Measurements from ENCODE around the gene KBTBD6. TPM values are rescaled to one million over a fixed set of nuclear protein-coding genes. Genes with fewer than 3 reads are reported as not detected.
A peak's percentile ranks its signal among the peaks of the same experiment; 100 is the strongest.
"Not testable (repeated sequence)": the region's sequence is repeated elsewhere in the genome, so short reads cannot be mapped to it uniquely, and the experiment has no call there.

The KBTBD6 gene
- total RNA-seq: 1 to 10 TPM; 3.4 to 5.5 TPM

GRCh38 chr13:41132512-41133152 is at the start of gene KBTBD6:
Gene KBTBD6 (minus strand): TSS chr13:41132802. CDS start chr13:41132511, 291 bp downstream.
- Mint-ChIP-seq H3K27me3 (no peaks in the 10 kb centered on the region), H3K27ac (peak within 1 kb of the TSS; percentile 94), H3K36me3 (ENCODE audit: low read depth) (no peaks in the 10 kb centered on the region), H3K4me3 (peak within 1 kb of the TSS; percentile 88), H3K9me3 (no peaks in the 10 kb centered on the region), H3K4me1 (peaks cover 25% of the 10 kb centered on the region)
- ATAC-seq (replicated peaks): peak; percentile 96

- H3K4me1 Mint-ChIP-seq: peaks cover 12% of the 10 kb centered on the region
- H3K4me3 Mint-ChIP-seq: no peak overlapping the region
- no peak overlapping the region for H3K27ac Mint-ChIP-seq
- ATAC-seq (replicated peaks): no peak
- H3K27me3 Mint-ChIP-seq: no peaks in the 10 kb centered on the region
- H3K36me3 Mint-ChIP-seq (ENCODE audit: low read depth): no peaks in the 10 kb centered on the region
- no peaks in the 10 kb centered on the region for H3K9me3 Mint-ChIP-seq
These were observed 49.6 kb upstream of the KBTBD6 start for GRCh38 chr13:41182231-41182630.

GRCh38 chr13:41179593-41180250 is 47.1 kb upstream of the KBTBD6 start:
- no peaks in the 10 kb centered on the region for H3K36me3 Mint-ChIP-seq (ENCODE audit: low read depth)
- H3K27me3 Mint-ChIP-seq: no peaks in the 10 kb centered on the region
- ATAC-seq (replicated peaks): peak; percentile 87
- peak overlapping the region; percentile 58 for H3K4me3 Mint-ChIP-seq
- peaks cover 12% of the 10 kb centered on the region for H3K4me1 Mint-ChIP-seq
- peaks cover 5% of the 10 kb centered on the region for H3K9me3 Mint-ChIP-seq
- H3K27ac Mint-ChIP-seq: peak overlapping the region; percentile 87

- Mint-ChIP-seq H3K4me3 (no peak overlapping the region), H3K27ac (peak overlapping the region; percentile 78), H3K36me3 (ENCODE audit: low read depth) (no peaks in the 10 kb centered on the region), H3K4me1 (peaks cover 12% of the 10 kb centered on the region), H3K9me3 (peaks cover 8% of the 10 kb centered on the region), H3K27me3 (no peaks in the 10 kb centered on the region)
- ATAC-seq (replicated peaks): peak; percentile 63
These were observed 45.4 kb upstream of the KBTBD6 start for GRCh38 chr13:41178040-41178439.

GRCh38 chr13:41177616-41178015 is 45.0 kb upstream of the KBTBD6 start:
- no peak overlapping the region for H3K4me3 Mint-ChIP-seq
- ATAC-seq (replicated peaks): no peak
- H3K9me3 Mint-ChIP-seq: peaks cover 8% of the 10 kb centered on the region
- no peaks in the 10 kb centered on the region for H3K36me3 Mint-ChIP-seq (ENCODE audit: low read depth)
- H3K27me3 Mint-ChIP-seq: no peaks in the 10 kb centered on the region
- peaks cover 12% of the 10 kb centered on the region for H3K4me1 Mint-ChIP-seq
- peak overlapping the region; percentile 78 for H3K27ac Mint-ChIP-seq

GRCh38 chr13:41175576-41175975 is 43.0 kb upstream of the KBTBD6 start:
- H3K4me1 Mint-ChIP-seq: peaks cover 12% of the 10 kb centered on the region
- not testable (repeated sequence) for H3K27ac Mint-ChIP-seq; ATAC-seq (replicated peaks); H3K27me3 Mint-ChIP-seq; H3K9me3 Mint-ChIP-seq; H3K36me3 Mint-ChIP-seq (ENCODE audit: low read depth); H3K4me3 Mint-ChIP-seq

- Mint-ChIP-seq H3K27me3 (no peaks in the 10 kb centered on the region), H3K4me1 (peaks cover 4% of the 10 kb centered on the region), H3K36me3 (ENCODE audit: low read depth) (no peaks in the 10 kb centered on the region), H3K27ac (no peak overlapping the region), H3K4me3 (no peak overlapping the region), H3K9me3 (no peaks in the 10 kb centered on the region)
- no peak for ATAC-seq (replicated peaks)
These were observed 29.5 kb upstream of the KBTBD6 start for GRCh38 chr13:41162151-41162550.

GRCh38 chr13:41159174-41159573 is 26.6 kb upstream of the KBTBD6 start:
- H3K9me3 Mint-ChIP-seq: no peaks in the 10 kb centered on the region
- no peaks in the 10 kb centered on the region for H3K36me3 Mint-ChIP-seq (ENCODE audit: low read depth)
- peaks cover 4% of the 10 kb centered on the region for H3K4me1 Mint-ChIP-seq
- H3K27ac Mint-ChIP-seq: no peak overlapping the region
- no peaks in the 10 kb centered on the region for H3K27me3 Mint-ChIP-seq
- ATAC-seq (replicated peaks): no peak
- H3K4me3 Mint-ChIP-seq: no peak overlapping the region

GRCh38 chr13:41157048-41157717 is 24.6 kb upstream of the KBTBD6 start:
- Mint-ChIP-seq H3K27ac (no peak overlapping the region), H3K9me3 (peaks cover 3% of the 10 kb centered on the region)

GRCh38 chr13:41156620-41157019 is 24.0 kb upstream of the KBTBD6 start:
- Mint-ChIP-seq H3K4me1 (peaks cover 4% of the 10 kb centered on the region), H3K27ac (no peak overlapping the region), H3K36me3 (ENCODE audit: low read depth) (no peaks in the 10 kb centered on the region), H3K4me3 (no peak overlapping the region), H3K9me3 (peaks cover 3% of the 10 kb centered on the region), H3K27me3 (no peaks in the 10 kb centered on the region)
- ATAC-seq (replicated peaks): no peak

More at GRCh38 chr13:41157048-41157717, 24.6 kb upstream of the KBTBD6 start:
- no peak overlapping the region for H3K4me3 Mint-ChIP-seq
- H3K27me3 Mint-ChIP-seq: no peaks in the 10 kb centered on the region
- ATAC-seq (replicated peaks): no peak
- H3K36me3 Mint-ChIP-seq (ENCODE audit: low read depth): no peaks in the 10 kb centered on the region
- H3K4me1 Mint-ChIP-seq: peaks cover 4% of the 10 kb centered on the region

- H3K27ac Mint-ChIP-seq: no peak overlapping the region
- peaks cover 10% of the 10 kb centered on the region for H3K36me3 Mint-ChIP-seq (ENCODE audit: low read depth)
- no peak for ATAC-seq (replicated peaks)
- H3K4me1 Mint-ChIP-seq: peaks cover 3% of the 10 kb centered on the region
- H3K9me3 Mint-ChIP-seq: peaks cover 22% of the 10 kb centered on the region
- H3K4me3 Mint-ChIP-seq: no peak overlapping the region
- no peaks in the 10 kb centered on the region for H3K27me3 Mint-ChIP-seq
These were observed 21.4 kb upstream of the KBTBD6 start for GRCh38 chr13:41154042-41154441.

- no peaks in the 10 kb centered on the region for H3K27me3 Mint-ChIP-seq
- ATAC-seq (replicated peaks): no peak
- H3K4me1 Mint-ChIP-seq: no peaks in the 10 kb centered on the region
- no peak overlapping the region for H3K4me3 Mint-ChIP-seq
- H3K36me3 Mint-ChIP-seq (ENCODE audit: low read depth): peaks cover 10% of the 10 kb centered on the region
- no peak overlapping the region for H3K27ac Mint-ChIP-seq
- peaks cover 34% of the 10 kb centered on the region for H3K9me3 Mint-ChIP-seq
These were observed 19.4 kb upstream of the KBTBD6 start for GRCh38 chr13:41152005-41152404.

GRCh38 chr13:41150058-41150457 is 17.5 kb upstream of the KBTBD6 start:
- no peak overlapping the region for H3K4me3 Mint-ChIP-seq
- no peak overlapping the region for H3K27ac Mint-ChIP-seq
- H3K27me3 Mint-ChIP-seq: no peaks in the 10 kb centered on the region
- peaks cover 10% of the 10 kb centered on the region for H3K36me3 Mint-ChIP-seq (ENCODE audit: low read depth)
- H3K4me1 Mint-ChIP-seq: no peaks in the 10 kb centered on the region
- H3K9me3 Mint-ChIP-seq: peaks cover 34% of the 10 kb centered on the region
- ATAC-seq (replicated peaks): no peak

GRCh38 chr13:41148419-41149283 is 16.0 kb upstream of the KBTBD6 start:
- Mint-ChIP-seq H3K27me3 (no peaks in the 10 kb centered on the region), H3K4me3 (no peak overlapping the region), H3K4me1 (no peaks in the 10 kb centered on the region), H3K36me3 (ENCODE audit: low read depth) (peaks cover 10% of the 10 kb centered on the region), H3K27ac (no peak overlapping the region), H3K9me3 (peaks cover 34% of the 10 kb centered on the region)
- ATAC-seq (replicated peaks): no peak

All from activated T-helper 17 cell treated with anti-CD3 and anti-CD28 coated beads, Interleukin-2, amount 50 U/mL, for 72 hours (primary cell).